ENCODE data around the gene ELK1.

The ELK1 gene

DNA sequence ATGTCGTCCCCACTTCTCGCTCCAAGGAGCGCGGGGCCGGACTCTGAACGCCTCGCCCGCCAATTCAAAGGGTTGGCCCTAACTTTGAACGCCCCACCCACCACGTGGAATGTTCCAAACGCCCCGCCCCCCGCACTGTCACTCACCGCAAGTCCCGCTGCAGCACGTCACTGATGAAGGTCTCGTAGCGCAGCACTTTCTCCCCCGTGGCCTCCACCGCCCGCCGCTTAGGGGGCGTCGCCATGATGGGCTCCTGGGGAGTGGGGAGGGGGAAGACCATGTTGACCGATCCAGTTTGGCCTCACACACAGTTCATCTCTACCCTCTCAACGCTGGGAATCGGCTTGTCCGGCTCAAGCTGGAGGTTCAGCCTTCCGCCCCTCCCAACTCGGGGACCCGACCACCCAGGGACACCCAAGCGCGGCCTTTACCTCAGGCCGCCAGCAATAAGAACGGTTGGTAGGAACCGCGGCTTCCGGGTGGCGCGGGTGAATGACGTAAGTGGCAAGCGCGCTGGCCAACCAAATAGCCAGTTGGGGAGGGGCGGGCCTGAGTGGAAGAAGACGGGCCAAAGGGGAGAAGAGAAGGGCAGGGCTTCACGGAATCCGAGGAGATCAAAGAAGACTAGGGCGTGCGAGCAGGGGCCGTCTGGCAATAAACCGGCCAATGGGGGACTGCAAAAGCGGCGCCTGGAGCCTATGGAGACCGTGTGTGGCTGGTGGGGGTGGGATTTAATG is 8.5 kb upstream of the ELK1 start, which contains the start of gene UXT (continued):
- TF ChIP-seq, protein P1, sequence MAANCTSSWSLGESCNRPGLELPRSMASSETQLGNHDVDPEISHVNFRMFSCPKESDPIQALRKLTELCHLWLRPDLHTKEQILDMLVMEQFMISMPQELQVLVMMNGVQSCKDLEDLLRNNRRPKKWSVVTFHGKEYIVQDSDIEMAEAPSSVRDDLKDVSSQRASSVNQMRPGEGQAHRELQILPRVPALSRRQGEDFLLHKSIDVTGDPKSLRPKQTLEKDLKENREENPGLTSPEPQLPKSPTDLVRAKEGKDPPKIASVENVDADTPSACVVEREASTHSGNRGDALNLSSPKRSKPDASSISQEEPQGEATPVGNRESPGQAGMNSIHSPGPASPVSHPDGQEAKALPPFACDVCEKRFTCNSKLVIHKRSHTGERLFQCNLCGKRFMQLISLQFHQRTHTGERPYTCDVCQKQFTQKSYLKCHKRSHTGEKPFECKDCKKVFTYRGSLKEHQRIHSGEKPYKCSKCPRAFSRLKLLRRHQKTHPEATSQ (tag by site-specific recombination; IDR thresholded peaks at IDR 0.05) = 0 out of 2 replicates have a peak, but pooled peaks have one; percentile 67
- TF ChIP-seq ZSCAN30 (tag by site-specific recombination; IDR thresholded peaks at IDR 0.05) (peak; percentile 57; the same call in 1 of the 2 replicates), REPIN1 (tag by site-specific recombination; IDR thresholded peaks at IDR 0.05; ENCODE audit: low read depth) (no peak), ZNF677 (tag by site-specific recombination; IDR thresholded peaks at IDR 0.05) (no peak), ZNF184 (tag by site-specific recombination; IDR thresholded peaks at IDR 0.05) (no peak), ZNF501 (tag by site-specific recombination; IDR thresholded peaks at IDR 0.05) (peak; percentile 95), PRDM1 (tag by site-specific recombination; IDR thresholded peaks at IDR 0.05) (peak; percentile 79), ZNF561 (tag by site-specific recombination; IDR thresholded peaks at IDR 0.05; ENCODE audit: borderline replicate concordance) (no peak), ZNF248 (tag by site-specific recombination; IDR thresholded peaks at IDR 0.05) (no peak), WT1 (tag by site-specific recombination; IDR thresholded peaks at IDR 0.05) (0 out of 2 replicates have a peak, but pooled peaks have one; percentile 44), ZNF76 (tag by site-specific recombination; IDR thresholded peaks at IDR 0.05; ENCODE audit: borderline replicate concordance, low read depth) (peak; percentile 59; the same call in 1 of the 2 replicates), ZBTB20 (tag by site-specific recombination; IDR thresholded peaks at IDR 0.05) (peak; percentile 50; the same call in 1 of the 2 replicates), ZNF600 (tag by site-specific recombination; IDR thresholded peaks at IDR 0.05) (peak; percentile 56; the same call in 1 of the 2 replicates), KLF8 (tag by site-specific recombination; IDR thresholded peaks at IDR 0.05) (peak; percentile 59), ZNF791 (tag by site-specific recombination; IDR thresholded peaks at IDR 0.05) (no peak), SETDB1 (IDR thresholded peaks at IDR 0.05; ENCODE audit: insufficient read length, low read length) (no peak), ZBTB17 (tag by site-specific recombination; IDR thresholded peaks at IDR 0.05) (peak; percentile 79), ZFP37 (tag by site-specific recombination; IDR thresholded peaks at IDR 0.05) (peak; percentile 80), YY1 (tag by site-specific recombination; IDR thresholded peaks at IDR 0.05) (peak; percentile 88), KLF16 (tag by site-specific recombination; IDR thresholded peaks at IDR 0.05) (peak; percentile 77), ZNF521 (tag by site-specific recombination; IDR thresholded peaks at IDR 0.05) (no peak), ZNF341 (tag by site-specific recombination; IDR thresholded peaks at IDR 0.05; ENCODE audit: low read depth) (peak; percentile 92), GLIS2 (tag by site-specific recombination; IDR thresholded peaks at IDR 0.05) (peak; percentile 99), BCL11B (tag by site-specific recombination; IDR thresholded peaks at IDR 0.05; ENCODE audit: low read depth) (peak; percentile 38; the same call in 1 of the 2 replicates), ZNF214 (tag by site-specific recombination; IDR thresholded peaks at IDR 0.05; ENCODE audit: borderline replicate concordance) (no peak)
- TF ChIP-seq, protein P2, sequence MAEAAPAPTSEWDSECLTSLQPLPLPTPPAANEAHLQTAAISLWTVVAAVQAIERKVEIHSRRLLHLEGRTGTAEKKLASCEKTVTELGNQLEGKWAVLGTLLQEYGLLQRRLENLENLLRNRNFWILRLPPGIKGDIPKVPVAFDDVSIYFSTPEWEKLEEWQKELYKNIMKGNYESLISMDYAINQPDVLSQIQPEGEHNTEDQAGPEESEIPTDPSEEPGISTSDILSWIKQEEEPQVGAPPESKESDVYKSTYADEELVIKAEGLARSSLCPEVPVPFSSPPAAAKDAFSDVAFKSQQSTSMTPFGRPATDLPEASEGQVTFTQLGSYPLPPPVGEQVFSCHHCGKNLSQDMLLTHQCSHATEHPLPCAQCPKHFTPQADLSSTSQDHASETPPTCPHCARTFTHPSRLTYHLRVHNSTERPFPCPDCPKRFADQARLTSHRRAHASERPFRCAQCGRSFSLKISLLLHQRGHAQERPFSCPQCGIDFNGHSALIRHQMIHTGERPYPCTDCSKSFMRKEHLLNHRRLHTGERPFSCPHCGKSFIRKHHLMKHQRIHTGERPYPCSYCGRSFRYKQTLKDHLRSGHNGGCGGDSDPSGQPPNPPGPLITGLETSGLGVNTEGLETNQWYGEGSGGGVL (tag by site-specific recombination; IDR thresholded peaks at IDR 0.05) = peak; percentile 47; the same call in 1 of the 2 replicates
- TF ChIP-seq, protein P3, sequence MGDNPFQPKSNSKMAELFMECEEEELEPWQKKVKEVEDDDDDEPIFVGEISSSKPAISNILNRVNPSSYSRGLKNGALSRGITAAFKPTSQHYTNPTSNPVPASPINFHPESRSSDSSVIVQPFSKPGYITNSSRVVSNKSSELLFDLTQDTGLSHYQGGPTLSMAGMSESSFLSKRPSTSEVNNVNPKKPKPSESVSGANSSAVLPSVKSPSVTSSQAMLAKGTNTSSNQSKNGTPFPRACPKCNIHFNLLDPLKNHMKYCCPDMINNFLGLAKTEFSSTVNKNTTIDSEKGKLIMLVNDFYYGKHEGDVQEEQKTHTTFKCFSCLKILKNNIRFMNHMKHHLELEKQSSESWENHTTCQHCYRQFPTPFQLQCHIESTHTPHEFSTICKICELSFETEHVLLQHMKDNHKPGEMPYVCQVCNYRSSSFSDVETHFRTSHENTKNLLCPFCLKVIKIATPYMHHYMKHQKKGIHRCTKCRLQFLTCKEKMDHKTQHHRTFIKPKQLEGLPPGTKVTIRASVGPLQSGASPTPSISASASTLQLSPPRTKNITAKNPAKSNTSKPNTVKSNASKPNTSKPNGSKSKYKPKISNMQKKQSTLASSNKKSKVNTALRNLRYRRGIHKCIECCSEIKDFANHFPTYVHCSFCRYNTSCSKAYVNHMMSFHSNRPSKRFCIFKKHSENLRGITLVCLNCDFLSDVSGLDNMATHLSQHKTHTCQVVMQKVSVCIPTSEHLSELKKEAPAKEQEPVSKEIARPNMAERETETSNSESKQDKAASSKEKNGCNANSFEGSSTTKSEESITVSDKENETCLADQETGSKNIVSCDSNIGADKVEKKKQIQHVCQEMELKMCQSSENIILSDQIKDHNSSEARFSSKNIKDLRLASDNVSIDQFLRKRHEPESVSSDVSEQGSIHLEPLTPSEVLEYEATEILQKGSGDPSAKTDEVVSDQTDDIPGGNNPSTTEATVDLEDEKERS (tag by site-specific recombination; IDR thresholded peaks at IDR 0.05) = peak; percentile 70; the same call in 1 of the 2 replicates
- TF ChIP-seq, protein P4, sequence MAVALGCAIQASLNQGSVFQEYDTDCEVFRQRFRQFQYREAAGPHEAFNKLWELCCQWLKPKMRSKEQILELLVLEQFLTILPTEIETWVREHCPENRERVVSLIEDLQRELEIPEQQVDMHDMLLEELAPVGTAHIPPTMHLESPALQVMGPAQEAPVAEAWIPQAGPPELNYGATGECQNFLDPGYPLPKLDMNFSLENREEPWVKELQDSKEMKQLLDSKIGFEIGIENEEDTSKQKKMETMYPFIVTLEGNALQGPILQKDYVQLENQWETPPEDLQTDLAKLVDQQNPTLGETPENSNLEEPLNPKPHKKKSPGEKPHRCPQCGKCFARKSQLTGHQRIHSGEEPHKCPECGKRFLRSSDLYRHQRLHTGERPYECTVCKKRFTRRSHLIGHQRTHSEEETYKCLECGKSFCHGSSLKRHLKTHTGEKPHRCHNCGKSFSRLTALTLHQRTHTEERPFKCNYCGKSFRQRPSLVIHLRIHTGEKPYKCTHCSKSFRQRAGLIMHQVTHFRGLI (tag by site-specific recombination; IDR thresholded peaks at IDR 0.05) = peak; percentile 86
- TF ChIP-seq, protein P5, sequence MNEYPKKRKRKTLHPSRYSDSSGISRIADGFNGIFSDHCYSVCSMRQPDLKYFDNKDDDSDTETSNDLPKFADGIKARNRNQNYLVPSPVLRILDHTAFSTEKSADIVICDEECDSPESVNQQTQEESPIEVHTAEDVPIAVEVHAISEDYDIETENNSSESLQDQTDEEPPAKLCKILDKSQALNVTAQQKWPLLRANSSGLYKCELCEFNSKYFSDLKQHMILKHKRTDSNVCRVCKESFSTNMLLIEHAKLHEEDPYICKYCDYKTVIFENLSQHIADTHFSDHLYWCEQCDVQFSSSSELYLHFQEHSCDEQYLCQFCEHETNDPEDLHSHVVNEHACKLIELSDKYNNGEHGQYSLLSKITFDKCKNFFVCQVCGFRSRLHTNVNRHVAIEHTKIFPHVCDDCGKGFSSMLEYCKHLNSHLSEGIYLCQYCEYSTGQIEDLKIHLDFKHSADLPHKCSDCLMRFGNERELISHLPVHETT (tag by site-specific recombination; IDR thresholded peaks at IDR 0.05) = peak; percentile 68
- TF ChIP-seq, protein P6, sequence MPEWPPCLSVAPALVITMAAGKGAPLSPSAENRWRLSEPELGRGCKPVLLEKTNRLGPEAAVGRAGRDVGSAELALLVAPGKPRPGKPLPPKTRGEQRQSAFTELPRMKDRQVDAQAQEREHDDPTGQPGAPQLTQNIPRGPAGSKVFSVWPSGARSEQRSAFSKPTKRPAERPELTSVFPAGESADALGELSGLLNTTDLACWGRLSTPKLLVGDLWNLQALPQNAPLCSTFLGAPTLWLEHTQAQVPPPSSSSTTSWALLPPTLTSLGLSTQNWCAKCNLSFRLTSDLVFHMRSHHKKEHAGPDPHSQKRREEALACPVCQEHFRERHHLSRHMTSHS (tag by site-specific recombination; IDR thresholded peaks at IDR 0.05) = no peak
